H9 (cell line): ENCODE measurements around the gene PPP1R13B. TPM values are rescaled to one million over a fixed set of nuclear protein-coding genes. Genes with fewer than 3 reads are reported as not detected.

Experiments
- DNase-seq: peaks from one replicate; pipeline ENCODE4 v3.0.0-alpha.2; 2017
- H2AFZ ChIP-seq: one replicate; pipeline ENCODE4 v1.6.1; 2013; ENCODE audit warnings: mild to moderate bottlenecking, low read length, control low read depth, moderate library complexity
- H2AK5ac ChIP-seq: 2 replicates; pipeline ENCODE4 v1.6.1; 2013; ENCODE audit warnings: low read length, control low read depth, mixed read lengths; ENCODE audit not compliant: insufficient read length
- H2BK120ac ChIP-seq: one replicate; pipeline ENCODE4 v1.6.1; 2013; ENCODE audit warnings: low read depth, mild to moderate bottlenecking, low read length, control low read depth, inconsistent platforms; ENCODE audit not compliant: poor library complexity, severe bottlenecking
- H2BK12ac ChIP-seq: 2 replicates; pipeline ENCODE4 v1.6.1; 2013; ENCODE audit warnings: low read length, control low read depth, mixed read lengths, low read depth; ENCODE audit not compliant: insufficient read length
- H2BK15ac ChIP-seq: 2 replicates; pipeline ENCODE4 v1.6.1; 2013; ENCODE audit warnings: low read depth, low read length, control low read depth
- H2BK20ac ChIP-seq: one replicate; pipeline ENCODE4 v1.6.1; 2013; ENCODE audit warnings: low read depth, mild to moderate bottlenecking, low read length, control low read depth, inconsistent platforms; ENCODE audit not compliant: poor library complexity, severe bottlenecking
- H2BK5ac ChIP-seq: 2 replicates; pipeline ENCODE4 v1.6.1; 2013; ENCODE audit warnings: low read length, control low read depth, mixed read lengths; ENCODE audit not compliant: insufficient read length
- H3K14ac ChIP-seq: 2 replicates; pipeline ENCODE4 v1.6.1; 2013; ENCODE audit warnings: low read length, control low read depth; ENCODE audit not compliant: insufficient read depth
- H3K18ac ChIP-seq: 2 replicates; pipeline ENCODE4 v1.6.1; 2013; ENCODE audit warnings: low read depth, mild to moderate bottlenecking, mixed read lengths, low read length, control low read depth; ENCODE audit not compliant: insufficient read length
- H3K23ac ChIP-seq: 2 replicates; pipeline ENCODE4 v1.6.1; 2013; ENCODE audit warnings: low read length, control low read depth, mixed read lengths, low read depth; ENCODE audit not compliant: insufficient read length
- H3K23me2 ChIP-seq: 2 replicates; pipeline ENCODE4 v1.6.1; 2013; ENCODE audit warnings: low read depth, mild to moderate bottlenecking, mixed read lengths, low read length, control low read depth; ENCODE audit not compliant: insufficient read length, poor library complexity, severe bottlenecking
- H3K27ac ChIP-seq: 2 replicates; pipeline ENCODE4 v1.5.1; 2013; ENCODE audit warnings: low read length, control low read depth, mixed read lengths, low read depth; ENCODE audit not compliant: insufficient read length
- H3K27me3 ChIP-seq: 2 replicates; pipeline ENCODE4 v1.6.1; 2013; ENCODE audit warnings: low read length, control low read depth, inconsistent platforms; ENCODE audit not compliant: insufficient read depth
- H3K4ac ChIP-seq: 2 replicates; pipeline ENCODE4 v1.6.1; 2013; ENCODE audit warnings: low read depth, mild to moderate bottlenecking, control low read depth, inconsistent platforms, low read length, moderate library complexity
- H3K4me1 ChIP-seq: 2 replicates; pipeline ENCODE4 v1.6.1; 2013; ENCODE audit warnings: low read length, control low read depth, inconsistent platforms; ENCODE audit not compliant: insufficient read depth
- H3K4me2 ChIP-seq: 2 replicates; pipeline ENCODE4 v1.6.1; 2013; ENCODE audit warnings: low read length, control low read depth, mixed read lengths; ENCODE audit not compliant: insufficient read length, insufficient read depth
- H3K56ac ChIP-seq: 2 replicates; pipeline ENCODE4 v1.6.1; 2013; ENCODE audit warnings: low read depth, mild to moderate bottlenecking, mixed read lengths, low read length, control low read depth; ENCODE audit not compliant: insufficient read length
- H3K79me1 ChIP-seq: 2 replicates; pipeline ENCODE4 v1.6.1; 2013; ENCODE audit warnings: low read depth, mild to moderate bottlenecking, moderate library complexity, low read length, control low read depth, inconsistent platforms; ENCODE audit not compliant: insufficient read depth, poor library complexity, severe bottlenecking
- H3K79me2 ChIP-seq: 2 replicates; pipeline ENCODE4 v1.6.1; 2013; ENCODE audit warnings: low read length, control low read depth, inconsistent platforms; ENCODE audit not compliant: insufficient read depth
- H3K9ac ChIP-seq: 2 replicates; pipeline ENCODE4 v1.6.1; 2013; ENCODE audit warnings: low read length, control low read depth, mixed read lengths; ENCODE audit not compliant: insufficient read length; ENCODE audit errors: extremely low read depth
- H3K9me3 ChIP-seq: one replicate; pipeline ENCODE4 v1.6.1; 2013; ENCODE audit warnings: low read depth, low read length, inconsistent platforms; ENCODE audit not compliant: control insufficient read depth
- H3T11ph ChIP-seq: one replicate; pipeline ENCODE4 v1.6.1; 2013; ENCODE audit warnings: mild to moderate bottlenecking, low read length, control low read depth, inconsistent platforms
- H4K20me1 ChIP-seq: one replicate; pipeline ENCODE4 v1.6.1; 2013; ENCODE audit not compliant: control insufficient read depth, insufficient read length, insufficient read depth
- H4K5ac ChIP-seq: 2 replicates; pipeline ENCODE4 v1.6.1; 2013; ENCODE audit warnings: low read depth, mild to moderate bottlenecking, mixed read lengths, low read length, control low read depth; ENCODE audit not compliant: insufficient read length
- H4K8ac ChIP-seq: replicated peaks from 2 replicates; pipeline ENCODE4 v1.6.1; 2013; ENCODE audit warnings: low read length, control low read depth, mixed read lengths, low read depth; ENCODE audit not compliant: insufficient read length
- H4K91ac ChIP-seq: 2 replicates; pipeline ENCODE4 v1.6.1; 2013; ENCODE audit warnings: low read depth, mild to moderate bottlenecking, moderate library complexity, mixed read lengths, low read length, control low read depth; ENCODE audit not compliant: insufficient read length
- H3K27ac Mint-ChIP-seq, 3 experiments: 2 replicates in 2 of 3; 3 replicates in 1 of 3; pipeline ENCODE4 v1.8.0; 2020 to 2021; ENCODE audit warnings: mixed read lengths in 3 of 3, mild to moderate bottlenecking in 1 of 3, moderate library complexity in 1 of 3
- H3K27me3 Mint-ChIP-seq: 2 replicates; pipeline ENCODE4 v1.8.0; 2021; ENCODE audit warnings: low read depth, mild to moderate bottlenecking, moderate library complexity, mixed read lengths
- H3K36me3 Mint-ChIP-seq, 3 experiments: 2 replicates in 2 of 3; 3 replicates in 1 of 3; pipeline ENCODE4 v1.8.0; 2020 to 2021; ENCODE audit warnings: low read depth in 3 of 3, mixed read lengths in 3 of 3; ENCODE audit not compliant: insufficient read depth in 1 of 3
- H3K4me1 Mint-ChIP-seq, 2 experiments: 2 replicates each; pipeline ENCODE4 v1.8.0; 2020; ENCODE audit warnings: mixed read lengths in 2 of 2
- H3K4me3 Mint-ChIP-seq, 2 experiments: 2 replicates in 1 of 2; 3 replicates in 1 of 2; pipeline ENCODE4 v1.8.0; 2020 to 2021; ENCODE audit warnings: mild to moderate bottlenecking in 2 of 2, mixed read lengths in 2 of 2, moderate library complexity in 1 of 2
- H3K9me3 Mint-ChIP-seq, 2 experiments: 2 replicates in 1 of 2; 3 replicates in 1 of 2; pipeline ENCODE4 v1.8.0; 2020; ENCODE audit warnings: mild to moderate bottlenecking in 2 of 2, mixed read lengths in 2 of 2, moderate library complexity in 1 of 2
- WGBS: extraction: QIAGEN DNeasy Blood & Tissue Kit; methylation state at CpG from one replicate; pipeline ENCODE4 v1.1.7; 2013; ENCODE audit warnings: missing lambda C conversion rate, low lambda C conversion rate, mixed read lengths; ENCODE audit not compliant: insufficient read length; ENCODE audit errors: extremely low coverage; 5-methylcytosine and 5-hydroxymethylcytosine counted together
- total RNA-seq: library from RNA; stranded (reverse); gene quantifications from 2 replicates; pipeline ENCODE4 v1.2.1, GENCODE V29; 2021
- TF ChIP-seq, protein P1 (sequence below): fragments of 200-600 bp; sonication (generic); conservative IDR thresholded peaks from 3 replicates; pipeline ENCODE4 v1.8.0; 2021; ENCODE audit warnings: antibody characterized with exemption, mild to moderate bottlenecking

Gene PPP1R13B
- total RNA-seq, 1 experiment from 2014 or later: 6.0 TPM

DNA sequence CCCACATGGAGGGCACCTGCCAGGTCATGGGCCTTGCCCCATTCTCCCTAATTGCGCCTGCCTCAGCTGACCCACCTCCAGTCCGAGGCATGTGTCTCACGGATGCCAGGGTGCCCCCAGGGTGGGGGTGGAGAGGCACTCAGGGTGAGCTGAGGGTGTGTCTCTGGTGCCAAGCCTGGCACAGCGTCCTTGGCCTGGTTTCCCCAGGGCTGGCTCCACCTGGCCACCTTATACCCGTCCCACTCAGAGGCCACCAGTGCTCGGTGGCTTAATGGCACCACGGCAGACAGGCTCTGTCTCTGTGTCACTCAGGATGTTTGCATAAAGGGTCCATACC is 47.3 kb upstream of the PPP1R13B start:
- Histone ChIP-seq H4K91ac (no peak overlapping the region), H4K8ac (no peak overlapping the region), H3K4me1 (no peaks in the 10 kb centered on the region), H3K27me3 (no peaks in the 10 kb centered on the region), H3K56ac (no peak overlapping the region), H3K79me2 (no peaks in the 10 kb centered on the region), H3K18ac (no peak overlapping the region), H2BK120ac (no peak overlapping the region), H3T11ph (no peak overlapping the region), H4K20me1 (peaks cover 2% of the 10 kb centered on the region), H3K4ac (no peak overlapping the region), H2BK20ac (no peak overlapping the region), H3K14ac (no peak overlapping the region), H3K9me3 (no peaks in the 10 kb centered on the region), H3K27ac (no peak overlapping the region), H2AFZ (no peak overlapping the region), H3K23ac (no peak overlapping the region), H2BK15ac (no peak overlapping the region), H3K23me2 (no peaks in the 10 kb centered on the region), H3K9ac (no peak overlapping the region), H3K79me1 (no peaks in the 10 kb centered on the region), H4K5ac (no peak overlapping the region), H2AK5ac (no peak overlapping the region), H2BK12ac (no peak overlapping the region), H2BK5ac (no peak overlapping the region), H3K4me2 (no peak overlapping the region)
- TF ChIP-seq, protein P1, sequence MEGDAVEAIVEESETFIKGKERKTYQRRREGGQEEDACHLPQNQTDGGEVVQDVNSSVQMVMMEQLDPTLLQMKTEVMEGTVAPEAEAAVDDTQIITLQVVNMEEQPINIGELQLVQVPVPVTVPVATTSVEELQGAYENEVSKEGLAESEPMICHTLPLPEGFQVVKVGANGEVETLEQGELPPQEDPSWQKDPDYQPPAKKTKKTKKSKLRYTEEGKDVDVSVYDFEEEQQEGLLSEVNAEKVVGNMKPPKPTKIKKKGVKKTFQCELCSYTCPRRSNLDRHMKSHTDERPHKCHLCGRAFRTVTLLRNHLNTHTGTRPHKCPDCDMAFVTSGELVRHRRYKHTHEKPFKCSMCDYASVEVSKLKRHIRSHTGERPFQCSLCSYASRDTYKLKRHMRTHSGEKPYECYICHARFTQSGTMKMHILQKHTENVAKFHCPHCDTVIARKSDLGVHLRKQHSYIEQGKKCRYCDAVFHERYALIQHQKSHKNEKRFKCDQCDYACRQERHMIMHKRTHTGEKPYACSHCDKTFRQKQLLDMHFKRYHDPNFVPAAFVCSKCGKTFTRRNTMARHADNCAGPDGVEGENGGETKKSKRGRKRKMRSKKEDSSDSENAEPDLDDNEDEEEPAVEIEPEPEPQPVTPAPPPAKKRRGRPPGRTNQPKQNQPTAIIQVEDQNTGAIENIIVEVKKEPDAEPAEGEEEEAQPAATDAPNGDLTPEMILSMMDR: no peak
- Mint-ChIP-seq H3K4me1 (peaks cover 0 to 7% of the 10 kb centered on the region in 2 experiments; a peak in 2 of 4 replicates), H3K4me3 (no peak overlapping the region), H3K27me3 (peaks cover 8% of the 10 kb centered on the region), H3K36me3 (peaks cover 3 to 5% (median 5%) of the 10 kb centered on the region in 3 experiments; a peak in 3 of 7 replicates), H3K27ac (no peak overlapping the region), H3K9me3 (peaks cover 5 to 6% of the 10 kb centered on the region in 2 experiments)
- no CpG with 5 or more reads among the region's 7 CpGs for WGBS
- no peak for DNase-seq
